ENCODE data around the gene CBX4.

The CBX4 gene

DNA sequence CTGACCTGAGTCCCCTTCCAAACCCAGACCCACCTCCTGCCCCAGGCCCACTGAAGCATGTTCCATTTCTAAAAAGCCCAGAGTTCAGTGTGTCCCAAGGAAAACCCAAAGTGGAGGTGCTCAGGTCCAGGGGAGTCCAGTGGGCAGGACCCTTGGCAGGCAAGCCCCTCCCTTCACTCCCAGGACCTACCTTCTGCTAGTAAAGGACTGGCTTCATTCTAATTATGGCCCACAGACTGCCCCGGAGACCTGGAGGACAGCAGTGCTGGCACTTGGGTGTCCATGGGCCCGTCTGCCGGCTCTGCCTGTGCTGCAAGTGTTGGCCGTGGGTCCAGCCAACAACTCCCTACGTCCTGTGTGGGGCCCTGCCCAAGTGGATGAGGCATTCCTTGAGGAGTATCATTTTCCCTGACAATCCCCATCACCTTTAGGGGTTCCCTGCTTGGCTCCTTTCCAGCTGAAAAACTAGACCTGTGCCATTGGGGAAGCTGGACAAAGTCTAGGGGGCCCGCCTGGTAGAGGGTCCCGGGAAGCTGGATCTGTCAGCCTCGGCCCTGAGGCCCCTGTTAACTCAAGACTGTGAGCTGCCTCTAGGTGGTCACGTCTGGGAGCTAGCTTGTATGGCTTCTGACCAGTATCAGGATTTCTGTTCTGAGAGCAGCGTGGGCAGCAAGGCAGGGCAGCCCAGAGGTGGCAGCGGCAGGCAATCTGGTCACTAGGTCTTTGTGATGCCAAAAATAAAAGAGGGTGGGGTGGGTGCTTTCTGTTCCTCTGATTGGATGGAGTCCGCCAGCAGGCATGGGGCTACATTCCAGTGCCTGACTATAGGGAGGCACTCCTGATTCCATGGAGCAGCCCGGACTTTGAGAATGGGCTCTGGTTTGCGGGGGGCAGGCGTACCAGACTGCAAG is 53.1 kb downstream of the CBX4 start:
- DNase-seq: no peak

GRCh38 chr17:79785017-79785899 is 54.0 kb downstream of the CBX4 start:
- no peak for DNase-seq

- DNase-seq: no peak
Observed at GRCh38 chr17:79784353-79785016, 54.8 kb downstream of the CBX4 start.

GRCh38 chr17:79783891-79784290 is 55.3 kb downstream of the CBX4 start:
- DNase-seq: no peak

All from activated CD4-positive, CD25-positive, alpha-beta regulatory T cell treated with anti-CD3 and anti-CD28 coated beads, Interleukin-2, amount 50 U/mL, for 72 hours (primary cell).